T-helper 2 cell treated with Interferon-gamma antibody and Interleukin-4, amounts not matched to agents 5 μg/mL and 100 μg/mL, for 36 hours (primary cell): ENCODE measurements around the gene LCORL.

Source experiments
- DNase-seq: peaks from one replicate; pipeline ENCODE4 v3.0.0; 2021; ENCODE audit warnings: low spot score
- H3K27ac Mint-ChIP-seq: one replicate; pipeline ENCODE4 v1.8.0; 2021; ENCODE audit warnings: mild to moderate bottlenecking, mixed read lengths
- H3K27me3 Mint-ChIP-seq: one replicate; pipeline ENCODE4 v1.8.0; 2021; ENCODE audit warnings: low read depth, mixed read lengths
- H3K36me3 Mint-ChIP-seq: one replicate; pipeline ENCODE4 v1.8.0; 2021; ENCODE audit warnings: low read depth, mixed read lengths
- H3K4me1 Mint-ChIP-seq: one replicate; pipeline ENCODE4 v1.8.0; 2021; ENCODE audit warnings: low read depth, mixed read lengths
- H3K4me3 Mint-ChIP-seq: one replicate; pipeline ENCODE4 v1.8.0; 2022; ENCODE audit warnings: mild to moderate bottlenecking, moderate library complexity, mixed read lengths
- H3K9me3 Mint-ChIP-seq: one replicate; pipeline ENCODE4 v1.8.0; 2021; ENCODE audit warnings: mixed read lengths

Gene LCORL

GRCh38 chr4:17823871-17824669 is 197.5 kb downstream of the LCORL start:
- peaks cover 37% of the 10 kb centered on the region for H3K4me1 Mint-ChIP-seq
- H3K9me3 Mint-ChIP-seq = no peaks in the 10 kb centered on the region
- DNase-seq = no peak
- peak overlapping the region; percentile 34 for H3K4me3 Mint-ChIP-seq
- no peaks in the 10 kb centered on the region for H3K27me3 Mint-ChIP-seq
- H3K27ac Mint-ChIP-seq = peak overlapping the region; percentile 57
- H3K36me3 Mint-ChIP-seq = peaks cover 58% of the 10 kb centered on the region

DNA sequence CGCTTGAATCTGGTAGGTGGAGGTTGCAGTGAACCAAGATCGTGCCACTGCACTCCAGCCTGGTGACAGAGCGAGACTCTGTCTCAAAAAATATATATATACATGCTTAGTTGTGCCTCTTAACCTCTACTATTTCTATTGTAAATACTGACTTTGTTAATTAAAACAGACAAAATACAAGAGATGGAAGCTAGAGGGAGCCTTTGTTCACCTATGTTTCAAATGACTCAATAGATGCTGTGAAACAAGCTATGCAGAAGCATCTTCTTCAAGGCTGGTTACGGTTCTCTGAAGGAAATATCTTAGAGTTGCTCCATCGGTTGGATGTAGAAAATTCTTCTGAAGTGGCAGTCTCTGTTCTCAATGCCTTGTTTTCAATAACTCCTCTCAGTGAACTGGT is 204.5 kb downstream of the LCORL start:
- Mint-ChIP-seq H3K4me3 (peak overlapping the region; percentile 64), H3K27me3 (no peaks in the 10 kb centered on the region), H3K27ac (peak overlapping the region; percentile 55), H3K9me3 (no peaks in the 10 kb centered on the region), H3K4me1 (peaks cover 49% of the 10 kb centered on the region), H3K36me3 (peaks cover 56% of the 10 kb centered on the region)
- no peak for DNase-seq

DNA sequence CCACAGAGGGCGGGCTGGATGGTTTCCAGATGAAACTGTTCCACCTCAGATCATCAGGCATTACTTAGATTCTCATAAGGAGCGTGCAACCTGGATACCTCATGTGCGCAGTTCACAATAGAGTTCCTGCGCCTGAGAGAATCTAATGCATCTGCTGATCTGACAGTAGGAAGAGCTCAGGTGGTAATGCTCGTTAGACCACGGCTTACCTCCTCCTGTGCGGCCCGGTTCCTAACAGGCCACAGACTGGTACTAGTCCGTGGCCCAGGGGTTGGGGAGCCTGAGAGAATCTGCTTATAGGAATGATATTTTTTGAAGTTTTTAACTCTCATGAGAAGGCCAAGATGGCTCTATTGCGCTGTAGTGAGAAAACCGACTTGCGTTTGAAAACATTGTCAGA is 205.4 kb downstream of the LCORL start:
- Mint-ChIP-seq H3K27ac (peak overlapping the region; percentile 34), H3K9me3 (no peaks in the 10 kb centered on the region), H3K27me3 (no peaks in the 10 kb centered on the region), H3K36me3 (peaks cover 56% of the 10 kb centered on the region), H3K4me3 (no peak overlapping the region), H3K4me1 (peaks cover 47% of the 10 kb centered on the region)
- no peak for DNase-seq

DNA sequence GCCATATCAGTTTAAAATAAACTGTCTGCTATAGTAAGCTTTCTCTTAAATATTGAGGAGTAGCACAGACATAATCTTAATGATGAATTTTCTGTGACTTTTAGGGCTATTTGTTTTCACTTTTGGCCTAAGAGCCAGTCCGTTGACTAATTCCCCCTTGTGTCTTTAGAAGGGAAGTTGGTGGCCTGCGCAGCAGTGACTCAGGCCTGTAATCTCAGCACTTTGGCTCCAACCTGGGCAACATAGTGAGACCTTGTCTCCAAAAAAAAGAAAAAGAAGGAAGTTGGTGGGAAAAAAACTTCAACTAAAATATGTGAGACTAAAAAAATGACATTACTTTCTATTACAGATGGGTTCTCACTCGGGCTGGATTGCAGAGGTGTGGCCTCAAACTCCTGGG is 207.4 kb downstream of the LCORL start:
- Mint-ChIP-seq H3K4me3 (no peak overlapping the region), H3K36me3 (peaks cover 63% of the 10 kb centered on the region), H3K9me3 (no peaks in the 10 kb centered on the region), H3K27me3 (no peaks in the 10 kb centered on the region), H3K4me1 (peaks cover 43% of the 10 kb centered on the region), H3K27ac (peak overlapping the region; percentile 66)
- no peak for DNase-seq

GRCh38 chr4:17812801-17813200 is 208.8 kb downstream of the LCORL start:
- no peak for DNase-seq
- H3K36me3 Mint-ChIP-seq = peaks cover 64% of the 10 kb centered on the region
- H3K4me1 Mint-ChIP-seq = peaks cover 45% of the 10 kb centered on the region
- H3K27ac Mint-ChIP-seq = no peak overlapping the region
- no peaks in the 10 kb centered on the region for H3K27me3 Mint-ChIP-seq
- no peaks in the 10 kb centered on the region for H3K9me3 Mint-ChIP-seq
- H3K4me3 Mint-ChIP-seq = peak overlapping the region; percentile 93

DNA sequence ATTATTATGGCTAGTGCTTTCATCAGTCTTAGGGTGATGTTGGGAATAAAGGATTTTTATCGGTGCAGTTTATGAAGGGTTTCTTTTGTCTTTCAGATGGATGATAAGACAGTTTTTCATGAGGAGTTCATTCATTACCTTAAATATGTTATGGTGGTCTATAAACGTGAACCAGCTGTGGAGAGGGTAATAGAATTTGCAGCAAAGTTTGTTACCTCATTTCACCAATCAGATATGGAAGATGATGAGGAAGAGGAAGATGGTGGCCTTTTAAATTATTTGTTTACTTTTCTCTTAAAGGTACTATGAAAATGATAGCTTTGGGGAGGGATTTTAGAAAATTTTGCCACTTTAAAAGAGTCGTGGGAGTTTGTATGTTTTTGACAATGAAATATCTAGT is 209.4 kb downstream of the LCORL start:
- Mint-ChIP-seq H3K4me3 (peak overlapping the region; percentile 93), H3K4me1 (peaks cover 46% of the 10 kb centered on the region), H3K36me3 (peaks cover 65% of the 10 kb centered on the region), H3K9me3 (no peaks in the 10 kb centered on the region), H3K27me3 (no peaks in the 10 kb centered on the region), H3K27ac (peak overlapping the region; percentile 98)
- no peak for DNase-seq

- Mint-ChIP-seq H3K27me3 (no peaks in the 10 kb centered on the region), H3K36me3 (peaks cover 61% of the 10 kb centered on the region), H3K4me1 (peaks cover 47% of the 10 kb centered on the region), H3K27ac (peak overlapping the region; percentile 98), H3K9me3 (no peaks in the 10 kb centered on the region), H3K4me3 (peak overlapping the region; percentile 93)
- no peak for DNase-seq
Observed at GRCh38 chr4:17811078-17811603, 210.4 kb downstream of the LCORL start.

DNA sequence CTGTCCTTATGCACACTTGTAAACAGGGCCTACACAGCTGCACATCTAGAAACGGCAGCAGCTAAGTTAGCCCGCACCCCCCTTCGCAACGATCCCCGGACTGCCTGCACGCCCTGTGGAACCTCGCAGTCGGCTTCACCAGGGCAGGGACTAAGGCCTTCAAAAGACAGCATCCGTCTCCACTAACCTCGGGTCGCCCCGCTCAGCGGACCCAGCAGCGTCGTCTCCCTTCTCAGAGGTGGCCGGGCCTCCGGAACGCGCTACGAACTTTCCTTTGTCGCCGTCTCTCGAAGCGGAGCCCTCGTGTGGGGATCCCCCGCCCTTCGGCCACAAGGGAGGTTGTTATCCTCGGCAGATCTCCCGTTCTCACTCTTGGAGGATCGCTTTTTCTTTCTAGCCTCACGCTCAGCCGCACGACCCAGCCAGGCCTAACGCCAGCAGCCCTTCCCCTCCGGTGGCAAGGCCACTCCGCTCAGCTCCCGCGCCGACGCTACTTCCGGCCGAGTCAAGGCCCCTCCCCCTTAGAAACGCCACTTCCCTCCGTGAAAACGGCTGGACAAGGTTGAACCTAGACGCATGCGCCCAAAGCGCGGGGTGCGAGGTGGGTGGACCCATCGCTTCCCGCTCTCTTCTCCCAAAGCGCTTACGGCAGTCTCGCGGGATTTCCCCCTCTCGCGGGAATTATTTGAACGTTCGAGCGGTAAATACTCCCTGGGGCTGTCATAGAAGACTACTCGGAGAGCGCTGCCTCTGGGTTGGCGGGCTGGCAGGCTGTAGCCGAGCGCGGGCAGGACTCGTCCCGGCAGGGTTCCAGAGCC is 211.1 kb downstream of the LCORL start, which contains the start of the genes DCAF16 and NCAPG:
Gene DCAF16 (minus strand): TSS at position 498 of the 818 bp plus-strand sequence. CDS start 6,616 bp downstream, outside the sequence.
Gene NCAPG (plus strand): TSS at position 720 of the 818 bp plus-strand sequence. CDS start 99 bp downstream, outside the sequence.
- peak within 1 kb of the TSS; percentile 98 for H3K27ac Mint-ChIP-seq
- H3K9me3 Mint-ChIP-seq = no peaks in the 10 kb centered on the region
- no peaks in the 10 kb centered on the region for H3K27me3 Mint-ChIP-seq
- H3K4me3 Mint-ChIP-seq = peak within 1 kb of the TSS; percentile 93
- peak; percentile 99 for DNase-seq
- H3K4me1 Mint-ChIP-seq = peaks cover 47% of the 10 kb centered on the region
- H3K36me3 Mint-ChIP-seq = peaks cover 58% of the 10 kb centered on the region

DNA sequence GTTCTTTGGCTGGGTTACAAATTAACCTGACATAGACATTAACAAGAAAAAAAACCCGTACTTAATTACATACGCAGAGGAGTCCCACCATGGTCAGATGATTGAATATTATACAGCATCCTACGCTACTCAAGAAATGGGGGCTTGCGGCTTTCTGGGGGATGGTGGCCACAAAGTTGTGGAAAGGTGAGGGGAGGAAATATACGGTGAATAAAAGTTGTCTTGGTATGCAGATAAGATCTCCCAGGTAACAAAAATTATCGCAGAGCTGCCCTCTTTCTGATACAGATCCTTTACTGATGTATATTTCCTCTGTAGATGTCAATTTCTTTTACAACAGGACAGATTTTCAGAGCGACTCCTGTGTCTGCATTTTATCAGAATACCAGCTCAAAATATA is 211.9 kb downstream of the LCORL start:
- peaks cover 53% of the 10 kb centered on the region for H3K36me3 Mint-ChIP-seq
- H3K27ac Mint-ChIP-seq = peak overlapping the region; percentile 98
- peak overlapping the region; percentile 93 for H3K4me3 Mint-ChIP-seq
- DNase-seq = no peak
- H3K9me3 Mint-ChIP-seq = no peaks in the 10 kb centered on the region
- peaks cover 46% of the 10 kb centered on the region for H3K4me1 Mint-ChIP-seq
- no peaks in the 10 kb centered on the region for H3K27me3 Mint-ChIP-seq

- Mint-ChIP-seq H3K4me1 (peaks cover 40% of the 10 kb centered on the region), H3K36me3 (peaks cover 59% of the 10 kb centered on the region), H3K27ac (no peak overlapping the region), H3K27me3 (no peaks in the 10 kb centered on the region), H3K4me3 (peak overlapping the region; percentile 93), H3K9me3 (no peaks in the 10 kb centered on the region)
- no peak for DNase-seq
Observed at GRCh38 chr4:17807446-17807845, 214.1 kb downstream of the LCORL start.

GRCh38 chr4:17805580-17806155 is 215.9 kb downstream of the LCORL start:
- DNase-seq = no peak
- Mint-ChIP-seq H3K4me1 (peaks cover 36% of the 10 kb centered on the region), H3K9me3 (no peaks in the 10 kb centered on the region), H3K27me3 (no peaks in the 10 kb centered on the region), H3K4me3 (no peak overlapping the region), H3K27ac (peak overlapping the region; percentile 47), H3K36me3 (peaks cover 62% of the 10 kb centered on the region)

- peaks cover 7% of the 10 kb centered on the region for H3K4me1 Mint-ChIP-seq
- no peaks in the 10 kb centered on the region for H3K9me3 Mint-ChIP-seq
- peaks cover 63% of the 10 kb centered on the region for H3K36me3 Mint-ChIP-seq
- H3K27ac Mint-ChIP-seq = peak overlapping the region; percentile 21
- no peak for DNase-seq
- H3K27me3 Mint-ChIP-seq = no peaks in the 10 kb centered on the region
- no peak overlapping the region for H3K4me3 Mint-ChIP-seq
Observed at GRCh38 chr4:17797808-17798207, 223.7 kb downstream of the LCORL start.

DNA sequence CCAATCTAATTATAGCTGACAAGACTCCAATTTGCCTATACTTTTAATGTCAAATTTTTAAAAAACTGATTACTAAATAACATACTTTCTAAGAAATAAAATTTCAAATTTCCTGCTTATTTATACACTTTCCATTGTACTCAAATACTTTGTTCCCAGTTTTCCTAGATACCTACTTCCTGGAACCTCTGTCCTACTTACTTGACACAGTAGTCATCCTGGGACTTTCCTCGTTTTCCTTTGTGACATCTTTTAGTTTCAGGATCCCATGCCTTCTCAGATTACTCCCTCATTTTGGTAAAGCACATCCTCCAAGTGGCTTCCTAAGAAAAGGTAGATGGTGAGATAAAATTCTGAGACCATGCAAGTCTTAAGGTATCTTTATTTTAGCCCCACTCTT is 226.8 kb downstream of the LCORL start:
- Mint-ChIP-seq H3K36me3 (peaks cover 54% of the 10 kb centered on the region), H3K9me3 (no peaks in the 10 kb centered on the region), H3K4me1 (peaks cover 2% of the 10 kb centered on the region), H3K27me3 (no peaks in the 10 kb centered on the region), H3K4me3 (no peak overlapping the region), H3K27ac (no peak overlapping the region)
- no peak for DNase-seq
